SK-N-SH (cell line): ENCODE measurements around the gene SCAF1. TPM values are rescaled to one million over a fixed set of nuclear protein-coding genes. Genes with fewer than 3 reads are reported as not detected.

ENCODE experiments used
- CTCF ChIA-PET: fragments of 300-600, 350-600 bp; formaldehyde crosslinking; extraction: SDS; loops from one replicate; lab custom pipeline; 2021; lab: Yijun Ruan, JAX
- POLR2A ChIA-PET: fragments of 350-600 bp; sonication (Branson Sonifier 250); formaldehyde crosslinking; extraction: SDS; loops from one replicate; lab custom pipeline; 2020; ENCODE audit warnings: antibody characterized with exemption, inconsistent platforms; lab: Yijun Ruan, JAX
- DNase-seq: peaks from one replicate; pipeline ENCODE4 v3.0.0; 2012
- H2AFZ ChIP-seq: fragments of 200-600 bp; sonication (generic); 2 replicates; pipeline ENCODE4 v1.8.1; 2016; ENCODE audit warnings: antibody characterized with exemption, mild to moderate bottlenecking, low read depth
- H3F3A ChIP-seq: fragments of 200-600 bp; sonication (generic); replicated peaks from 2 replicates; pipeline ENCODE3; 2016; ENCODE audit warnings: antibody characterized with exemption, mild to moderate bottlenecking; ENCODE audit not compliant: insufficient read depth
- H3K27ac ChIP-seq, 2 experiments: fragments of 200-500 bp in 1 of 2; fragments of 200-600 bp in 1 of 2; sonication (Bioruptor generic) in 1 of 2; sonication (generic), shearing (Covaris generic) in 1 of 2; 2 replicates each; pipeline versions ENCODE4 v1.5.1 to v1.6.1; 2014 to 2016; ENCODE audit warnings: low read depth in 2 of 2, inconsistent platforms in 1 of 2, low read length in 1 of 2, mild to moderate bottlenecking in 1 of 2, mixed read lengths in 1 of 2
- H3K27me3 ChIP-seq: fragments of 200-600 bp; sonication (generic), shearing (Covaris generic); 2 replicates; pipeline ENCODE4 v1.6.1; 2016; ENCODE audit warnings: mixed run types; ENCODE audit not compliant: insufficient read depth
- H3K36me3 ChIP-seq, 2 experiments: fragments of 200-500 bp in 1 of 2; fragments of 200-600 bp in 1 of 2; sonication (Bioruptor generic) in 1 of 2; sonication (generic) in 1 of 2; replicated peaks in 1 of 2; 2 replicates each; pipeline versions ENCODE3 to v1.5.1; 2014 to 2016; ENCODE audit warnings: low read length in 1 of 2, mild to moderate bottlenecking in 1 of 2; ENCODE audit not compliant: insufficient read depth in 2 of 2, control insufficient read depth in 1 of 2
- H3K4me1 ChIP-seq, 2 experiments: fragments of 200-500 bp in 1 of 2; fragments of 200-600 bp in 1 of 2; sonication (Bioruptor generic) in 1 of 2; sonication (generic), shearing (Covaris generic) in 1 of 2; 2 replicates each; pipeline versions ENCODE4 v1.5.1 to v1.6.1; 2014 to 2016; ENCODE audit warnings: low read depth in 1 of 2, low read length in 1 of 2, mixed run types in 1 of 2; ENCODE audit not compliant: insufficient read depth in 2 of 2, control insufficient read depth in 1 of 2
- H3K4me2 ChIP-seq: fragments of 200-600 bp; sonication (generic), shearing (Covaris generic); 2 replicates; pipeline ENCODE4 v1.6.1; 2017; ENCODE audit warnings: mixed run types
- H3K4me3 ChIP-seq, 2 experiments: fragments of 200-500 bp in 1 of 2; fragments of 200-600 bp in 1 of 2; sonication (Bioruptor generic) in 1 of 2; sonication (generic), shearing (Covaris generic) in 1 of 2; 2 replicates each; pipeline versions ENCODE4 v1.5.1 to v1.8.1; 2014 to 2016; ENCODE audit warnings: low read depth in 2 of 2, inconsistent platforms in 1 of 2, low read length in 1 of 2, mild to moderate bottlenecking in 1 of 2, mixed read lengths in 1 of 2, moderate library complexity in 1 of 2
- H3K79me2 ChIP-seq: fragments of 200-600 bp; sonication (generic); 2 replicates; pipeline ENCODE4 v1.8.1; 2017; ENCODE audit warnings: mild to moderate bottlenecking; ENCODE audit not compliant: insufficient read depth
- H3K9ac ChIP-seq: fragments of 200-600 bp; sonication (generic); 2 replicates; pipeline ENCODE4 v1.6.1; 2017; ENCODE audit warnings: mixed run types
- H3K9me2 ChIP-seq: fragments of 200-600 bp; sonication (generic); 2 replicates; pipeline ENCODE4 v1.6.1; 2017; ENCODE audit warnings: mixed run types
- H3K9me3 ChIP-seq: fragments of 200-600 bp; sonication (generic); 2 replicates; pipeline ENCODE4 v1.6.1; 2017; ENCODE audit warnings: mixed run types, mild to moderate bottlenecking, moderate library complexity
- H4K20me1 ChIP-seq: fragments of 200-600 bp; sonication (generic); 2 replicates; pipeline ENCODE4 v1.6.1; 2017; ENCODE audit warnings: mild to moderate bottlenecking, mixed run types; ENCODE audit not compliant: insufficient read depth
- EP300 ChIP-seq, 2 experiments: IDR thresholded peaks; 2 replicates each; pipeline versions ENCODE4 v1.4.0 to v1.6.1; 2012; ENCODE audit warnings: borderline replicate concordance in 1 of 2, low read depth in 1 of 2, low read length in 1 of 2
- EZH2phosphoT487 ChIP-seq: fragments of 200-600 bp; sonication (generic); IDR thresholded peaks from 2 replicates; pipeline ENCODE4 v1.6.1; 2017; ENCODE audit warnings: low read depth, mixed run types, mild to moderate bottlenecking, antibody characterized with exemption, moderate library complexity, borderline replicate concordance
- GABPA ChIP-seq: IDR thresholded peaks from 2 replicates; pipeline ENCODE4 v1.4.0; 2012; ENCODE audit warnings: low read depth, mild to moderate bottlenecking
- JUND ChIP-seq: IDR thresholded peaks from 2 replicates; pipeline ENCODE4 v1.4.0; 2012
- MAX ChIP-seq: IDR thresholded peaks from 2 replicates; pipeline ENCODE4 v1.4.0; 2012; ENCODE audit warnings: low read depth
- PBX3 ChIP-seq: IDR thresholded peaks from 2 replicates; pipeline ENCODE4; 2012
- REST ChIP-seq: IDR thresholded peaks from 2 replicates; pipeline ENCODE4 v1.6.1; 2012; ENCODE audit warnings: mild to moderate bottlenecking, low read depth, low read length, moderate library complexity
- TEAD4 ChIP-seq: IDR thresholded peaks from 2 replicates; pipeline ENCODE4 v1.4.0; 2012; ENCODE audit warnings: mild to moderate bottlenecking, borderline replicate concordance; ENCODE audit not compliant: insufficient read depth
- WGBS: methylation state at CpG from one replicate; pipeline ENCODE4 v1.1.6; 2017; ENCODE audit warnings: low lambda C conversion rate; 5-methylcytosine and 5-hydroxymethylcytosine counted together
- polyA plus RNA-seq, 3 experiments: library from polyadenylated mRNA; depleted of rRNA; stranded (reverse); fragments of >200 nt; gene quantifications; 2 replicates each; pipeline ENCODE4 v1.2.3, GENCODE V29; 2012
- TF ChIP-seq, protein P1 (sequence below): IDR thresholded peaks from 2 replicates; pipeline ENCODE4 v1.4.0; 2012; ENCODE audit warnings: low read depth, borderline replicate concordance

SCAF1 gene
- polyA plus RNA-seq, 1 of the 3 experiments (the other 2 are of a cell fraction) = 9.5 TPM

- Histone ChIP-seq H2AFZ (no peak overlapping the region), H3K27me3 (no peaks in the 10 kb centered on the region), H3K9me3 (no peaks in the 10 kb centered on the region), H3K79me2 (peaks cover 60% of the 10 kb centered on the region), H3K9me2 (no peaks in the 10 kb centered on the region), H4K20me1 (peaks cover 41% of the 10 kb centered on the region), H3K4me3 (no peak overlapping the region), H3K9ac (peak overlapping the region; percentile 1; the same call in 1 of the 2 replicates), H3K27ac (peak overlapping the region in 1 of 2 experiments; percentile 26; a peak in 1 of 4 replicates), H3F3A (peaks cover 28% of the 10 kb centered on the region), H3K4me1 (peaks cover 0 to 12% of the 10 kb centered on the region in 2 experiments; a peak in 1 of 4 replicates), H3K4me2 (peak overlapping the region; percentile 98; the same call in 1 of the 2 replicates), H3K36me3 (peaks cover 24 to 47% of the 10 kb centered on the region in 2 experiments)
- ChIA-PET POLR2A (interaction anchor here (1.0 kb wide), 1 partner anchor 14 kb away, joined by 3 read pairs; the partner anchor contains the start of gene NOSIP), CTCF (interaction anchor here (1.3 to 2.2 kb wide), 2 partner anchors 24 to 78 kb away, joined by 4 to 12 read pairs; no protein-coding TSS in a partner anchor)
- 95% methylated on average over 35 of the region's 35 CpGs for WGBS
- TF ChIP-seq, protein P1, sequence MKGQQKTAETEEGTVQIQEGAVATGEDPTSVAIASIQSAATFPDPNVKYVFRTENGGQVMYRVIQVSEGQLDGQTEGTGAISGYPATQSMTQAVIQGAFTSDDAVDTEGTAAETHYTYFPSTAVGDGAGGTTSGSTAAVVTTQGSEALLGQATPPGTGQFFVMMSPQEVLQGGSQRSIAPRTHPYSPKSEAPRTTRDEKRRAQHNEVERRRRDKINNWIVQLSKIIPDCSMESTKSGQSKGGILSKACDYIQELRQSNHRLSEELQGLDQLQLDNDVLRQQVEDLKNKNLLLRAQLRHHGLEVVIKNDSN = no peak
- TF ChIP-seq GABPA = no peak
- TF ChIP-seq JUND = no peak
- no peak for TF ChIP-seq REST
- TF ChIP-seq EP300 (IDR thresholded peaks at IDR 0.05; ENCODE audit: borderline replicate concordance in 1 of 2, low read depth in 1 of 2, low read length in 1 of 2) = no peak
- TF ChIP-seq MAX = no peak
- TF ChIP-seq TEAD4 = no peak
- no peak for TF ChIP-seq EZH2phosphoT487
- no peak for TF ChIP-seq PBX3
- no peak for DNase-seq
These were observed 47.6 kb upstream of the SCAF1 start for GRCh38 chr19:49594157-49594992.
